Measurements from ENCODE around the gene PI4KA.
"Not testable (repeated sequence)": the region's sequence is repeated elsewhere in the genome, so short reads cannot be mapped to it uniquely, and the experiment has no call there.

GRCh38 chr22:20668769-20669168, 189.8 kb downstream of the PI4KA start:
- not testable (repeated sequence) for TF ChIP-seq CTCF, EP300 (IDR thresholded peaks at IDR 0.05)
